ENCODE results near the gene ANKS1B.

ANKS1B gene

GRCh38 chr12:99170461-99170860 lies 814.3 kb downstream of the ANKS1B start:
- no peak overlapping the region for H3K9ac ChIP-seq (ENCODE audit: low read length)
- no peaks in the 10 kb centered on the region for H3K4me1 ChIP-seq (ENCODE audit: control insufficient read depth, insufficient read depth, low read length)
- H3K9me3 ChIP-seq (ENCODE audit: control insufficient read depth, low read length), result no peaks in the 10 kb centered on the region
- no peaks in the 10 kb centered on the region for H3K27me3 ChIP-seq (replicated peaks; ENCODE audit: control insufficient read depth, insufficient read depth, low read length)
- no peak for DNase-seq (ENCODE audit: low read depth)
- H3K36me3 ChIP-seq (ENCODE audit: control insufficient read depth, insufficient read depth, low read length, severe bottlenecking), result no peaks in the 10 kb centered on the region
- H3K4me3 ChIP-seq (ENCODE audit: low read length), result no peak overlapping the region

- Histone ChIP-seq H3K4me3 (ENCODE audit: low read length) (no peak overlapping the region), H3K9ac (ENCODE audit: low read length) (no peak overlapping the region), H3K9me3 (ENCODE audit: control insufficient read depth, low read length) (no peaks in the 10 kb centered on the region), H3K4me1 (ENCODE audit: control insufficient read depth, insufficient read depth, low read length) (no peaks in the 10 kb centered on the region), H3K27me3 (replicated peaks; ENCODE audit: control insufficient read depth, insufficient read depth, low read length) (no peaks in the 10 kb centered on the region), H3K36me3 (ENCODE audit: control insufficient read depth, insufficient read depth, low read length, severe bottlenecking) (no peaks in the 10 kb centered on the region)
- no peak for DNase-seq (ENCODE audit: low read depth)
Observed at GRCh38 chr12:99170037-99170436, 814.7 kb downstream of the ANKS1B start.

- Histone ChIP-seq H3K27me3 (replicated peaks; ENCODE audit: control insufficient read depth, insufficient read depth, low read length) (no peaks in the 10 kb centered on the region), H3K9me3 (ENCODE audit: control insufficient read depth, low read length) (peaks cover 15% of the 10 kb centered on the region), H3K4me3 (ENCODE audit: low read length) (no peak overlapping the region), H3K4me1 (ENCODE audit: control insufficient read depth, insufficient read depth, low read length) (no peaks in the 10 kb centered on the region), H3K9ac (ENCODE audit: low read length) (no peak overlapping the region), H3K36me3 (ENCODE audit: control insufficient read depth, insufficient read depth, low read length, severe bottlenecking) (no peaks in the 10 kb centered on the region)
- no peak for DNase-seq (ENCODE audit: low read depth)
Observed at GRCh38 chr12:99157946-99158345, 826.8 kb downstream of the ANKS1B start.

GRCh38 chr12:99154983-99155336 lies 829.8 kb downstream of the ANKS1B start:
- Histone ChIP-seq H3K4me3 (ENCODE audit: low read length) (no peak overlapping the region), H3K4me1 (ENCODE audit: control insufficient read depth, insufficient read depth, low read length) (no peaks in the 10 kb centered on the region), H3K36me3 (ENCODE audit: control insufficient read depth, insufficient read depth, low read length, severe bottlenecking) (no peaks in the 10 kb centered on the region), H3K27me3 (replicated peaks; ENCODE audit: control insufficient read depth, insufficient read depth, low read length) (no peaks in the 10 kb centered on the region), H3K9me3 (ENCODE audit: control insufficient read depth, low read length) (peaks cover 8% of the 10 kb centered on the region), H3K9ac (ENCODE audit: low read length) (no peak overlapping the region)
- no peak for DNase-seq (ENCODE audit: low read depth)

- Histone ChIP-seq H3K9ac (ENCODE audit: low read length) (no peak overlapping the region), H3K27me3 (replicated peaks; ENCODE audit: control insufficient read depth, insufficient read depth, low read length) (no peaks in the 10 kb centered on the region), H3K4me3 (ENCODE audit: low read length) (no peak overlapping the region), H3K4me1 (ENCODE audit: control insufficient read depth, insufficient read depth, low read length) (no peaks in the 10 kb centered on the region), H3K36me3 (ENCODE audit: control insufficient read depth, insufficient read depth, low read length, severe bottlenecking) (no peaks in the 10 kb centered on the region), H3K9me3 (ENCODE audit: control insufficient read depth, low read length) (peaks cover 5% of the 10 kb centered on the region)
- no peak for DNase-seq (ENCODE audit: low read depth)
Observed at GRCh38 chr12:99154216-99154982, 830.3 kb downstream of the ANKS1B start.

GRCh38 chr12:99153293-99153692 lies 831.4 kb downstream of the ANKS1B start:
- Histone ChIP-seq H3K27me3 (replicated peaks; ENCODE audit: control insufficient read depth, insufficient read depth, low read length) (no peaks in the 10 kb centered on the region), H3K4me3 (ENCODE audit: low read length) (no peak overlapping the region), H3K4me1 (ENCODE audit: control insufficient read depth, insufficient read depth, low read length) (no peaks in the 10 kb centered on the region), H3K36me3 (ENCODE audit: control insufficient read depth, insufficient read depth, low read length, severe bottlenecking) (no peaks in the 10 kb centered on the region), H3K9ac (ENCODE audit: low read length) (no peak overlapping the region), H3K9me3 (ENCODE audit: control insufficient read depth, low read length) (no peaks in the 10 kb centered on the region)
- no peak for DNase-seq (ENCODE audit: low read depth)

GRCh38 chr12:99152337-99152736 lies 832.4 kb downstream of the ANKS1B start:
- no peak for DNase-seq (ENCODE audit: low read depth)
- Histone ChIP-seq H3K27me3 (replicated peaks; ENCODE audit: control insufficient read depth, insufficient read depth, low read length) (no peaks in the 10 kb centered on the region), H3K9me3 (ENCODE audit: control insufficient read depth, low read length) (no peaks in the 10 kb centered on the region), H3K9ac (ENCODE audit: low read length) (no peak overlapping the region), H3K4me1 (ENCODE audit: control insufficient read depth, insufficient read depth, low read length) (peaks cover 4% of the 10 kb centered on the region), H3K4me3 (ENCODE audit: low read length) (no peak overlapping the region), H3K36me3 (ENCODE audit: control insufficient read depth, insufficient read depth, low read length, severe bottlenecking) (no peaks in the 10 kb centered on the region)

- H3K36me3 ChIP-seq (ENCODE audit: control insufficient read depth, insufficient read depth, low read length, severe bottlenecking), result no peaks in the 10 kb centered on the region
- peaks cover 4% of the 10 kb centered on the region for H3K4me1 ChIP-seq (ENCODE audit: control insufficient read depth, insufficient read depth, low read length)
- no peaks in the 10 kb centered on the region for H3K27me3 ChIP-seq (replicated peaks; ENCODE audit: control insufficient read depth, insufficient read depth, low read length)
- no peak overlapping the region for H3K4me3 ChIP-seq (ENCODE audit: low read length)
- H3K9ac ChIP-seq (ENCODE audit: low read length), result no peak overlapping the region
- DNase-seq (ENCODE audit: low read depth), result no peak
- H3K9me3 ChIP-seq (ENCODE audit: control insufficient read depth, low read length), result no peaks in the 10 kb centered on the region
Observed at GRCh38 chr12:99151744-99152143, 833.0 kb downstream of the ANKS1B start.

- no peaks in the 10 kb centered on the region for H3K9me3 ChIP-seq (ENCODE audit: control insufficient read depth, low read length)
- no peak for DNase-seq (ENCODE audit: low read depth)
- H3K4me1 ChIP-seq (ENCODE audit: control insufficient read depth, insufficient read depth, low read length), result peaks cover 4% of the 10 kb centered on the region
- no peak overlapping the region for H3K4me3 ChIP-seq (ENCODE audit: low read length)
- H3K27me3 ChIP-seq (replicated peaks; ENCODE audit: control insufficient read depth, insufficient read depth, low read length), result no peaks in the 10 kb centered on the region
- no peaks in the 10 kb centered on the region for H3K36me3 ChIP-seq (ENCODE audit: control insufficient read depth, insufficient read depth, low read length, severe bottlenecking)
- H3K9ac ChIP-seq (ENCODE audit: low read length), result no peak overlapping the region
Observed at GRCh38 chr12:99147130-99147529, 837.6 kb downstream of the ANKS1B start.

- Histone ChIP-seq H3K27me3 (replicated peaks; ENCODE audit: control insufficient read depth, insufficient read depth, low read length) (no peaks in the 10 kb centered on the region), H3K9ac (ENCODE audit: low read length) (no peak overlapping the region), H3K9me3 (ENCODE audit: control insufficient read depth, low read length) (no peaks in the 10 kb centered on the region), H3K36me3 (ENCODE audit: control insufficient read depth, insufficient read depth, low read length, severe bottlenecking) (no peaks in the 10 kb centered on the region), H3K4me1 (ENCODE audit: control insufficient read depth, insufficient read depth, low read length) (peaks cover 4% of the 10 kb centered on the region), H3K4me3 (ENCODE audit: low read length) (no peak overlapping the region)
- no peak for DNase-seq (ENCODE audit: low read depth)
Observed at GRCh38 chr12:99146730-99147129, 838.0 kb downstream of the ANKS1B start.

- H3K4me3 ChIP-seq (ENCODE audit: low read length), result no peak overlapping the region
- no peak overlapping the region for H3K9ac ChIP-seq (ENCODE audit: low read length)
- no peak for DNase-seq (ENCODE audit: low read depth)
- H3K4me1 ChIP-seq (ENCODE audit: control insufficient read depth, insufficient read depth, low read length), result peaks cover 4% of the 10 kb centered on the region
- H3K27me3 ChIP-seq (replicated peaks; ENCODE audit: control insufficient read depth, insufficient read depth, low read length), result no peaks in the 10 kb centered on the region
- no peaks in the 10 kb centered on the region for H3K9me3 ChIP-seq (ENCODE audit: control insufficient read depth, low read length)
- no peaks in the 10 kb centered on the region for H3K36me3 ChIP-seq (ENCODE audit: control insufficient read depth, insufficient read depth, low read length, severe bottlenecking)
Observed at GRCh38 chr12:99146185-99146584, 838.6 kb downstream of the ANKS1B start.

- Histone ChIP-seq H3K27me3 (replicated peaks; ENCODE audit: control insufficient read depth, insufficient read depth, low read length) (no peaks in the 10 kb centered on the region), H3K9ac (ENCODE audit: low read length) (no peak overlapping the region), H3K4me3 (ENCODE audit: low read length) (no peak overlapping the region), H3K9me3 (ENCODE audit: control insufficient read depth, low read length) (no peaks in the 10 kb centered on the region), H3K36me3 (ENCODE audit: control insufficient read depth, insufficient read depth, low read length, severe bottlenecking) (no peaks in the 10 kb centered on the region), H3K4me1 (ENCODE audit: control insufficient read depth, insufficient read depth, low read length) (peaks cover 3% of the 10 kb centered on the region)
- DNase-seq (ENCODE audit: low read depth), result no peak
Observed at GRCh38 chr12:99142651-99143050, 842.1 kb downstream of the ANKS1B start.
